HG02943 (cell line): ENCODE measurements around the gene SMLR1.

Experiments
- ATAC-seq: cut with Tn5 transposase; IDR thresholded peaks from one replicate; pipeline ENCODE4 v1.9.1; 2021; ENCODE audit warnings: mild to moderate bottlenecking, low read depth, moderate library complexity; ENCODE audit not compliant: unreplicated experiment

The SMLR1 gene

DNA sequence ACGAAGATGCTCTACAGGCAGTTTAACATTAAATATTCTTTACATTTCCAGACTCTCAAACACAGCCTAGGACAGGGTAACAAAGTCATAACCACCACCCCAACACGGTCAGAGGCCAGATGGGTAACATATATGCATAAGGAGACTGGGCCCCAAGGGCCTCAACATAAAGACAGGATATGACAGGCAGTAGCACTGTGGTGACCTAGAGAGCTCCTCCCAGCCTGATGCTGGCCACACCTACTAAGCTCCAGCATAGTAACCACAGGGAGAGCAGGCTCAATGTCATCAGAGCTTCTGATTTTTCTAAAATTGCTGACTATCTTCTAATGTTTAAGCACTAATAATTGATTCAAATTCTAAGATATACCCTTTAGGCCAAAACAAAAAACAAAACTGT lies 21.7 kb downstream of the SMLR1 start:
- peak; percentile 64 for ATAC-seq

DNA sequence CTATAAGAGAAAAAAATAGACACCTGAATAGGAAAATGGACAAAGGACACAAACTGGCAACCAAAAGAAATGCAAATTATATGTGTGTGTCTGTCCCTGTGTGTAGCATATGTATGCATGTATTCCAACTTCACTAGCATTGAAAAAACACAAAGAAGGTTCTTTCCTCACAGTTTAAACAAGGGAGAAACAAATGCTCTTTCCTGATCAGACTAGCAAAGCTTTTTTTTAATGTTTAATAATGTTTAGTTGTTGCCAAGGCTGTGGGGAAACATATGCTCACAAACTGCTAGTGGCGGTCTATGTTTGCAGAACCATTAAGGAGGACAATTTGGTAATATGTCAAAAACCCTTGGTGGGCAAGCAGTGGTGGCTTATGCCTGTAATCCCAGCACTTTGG lies 22.4 kb downstream of the SMLR1 start:
- no peak for ATAC-seq

DNA sequence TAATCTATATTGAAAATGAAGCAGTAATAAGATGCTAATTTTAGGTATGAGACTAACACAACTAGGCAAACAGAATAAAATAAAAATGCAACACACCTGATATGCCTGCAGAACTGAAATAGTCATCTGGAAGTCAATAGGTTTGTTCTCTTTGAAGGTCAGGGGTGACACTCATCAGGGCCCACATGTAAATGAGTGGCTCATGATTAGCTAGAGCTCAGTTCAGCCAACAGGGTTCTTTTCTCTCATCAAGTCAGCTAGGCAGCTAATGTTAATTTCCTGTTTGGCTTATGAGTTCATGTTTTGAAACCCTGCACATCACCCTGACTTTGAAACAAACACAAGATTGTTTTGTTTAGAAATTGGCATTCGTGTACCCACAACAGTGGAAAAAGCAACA lies 23.8 kb downstream of the SMLR1 start:
- ATAC-seq: no peak

DNA sequence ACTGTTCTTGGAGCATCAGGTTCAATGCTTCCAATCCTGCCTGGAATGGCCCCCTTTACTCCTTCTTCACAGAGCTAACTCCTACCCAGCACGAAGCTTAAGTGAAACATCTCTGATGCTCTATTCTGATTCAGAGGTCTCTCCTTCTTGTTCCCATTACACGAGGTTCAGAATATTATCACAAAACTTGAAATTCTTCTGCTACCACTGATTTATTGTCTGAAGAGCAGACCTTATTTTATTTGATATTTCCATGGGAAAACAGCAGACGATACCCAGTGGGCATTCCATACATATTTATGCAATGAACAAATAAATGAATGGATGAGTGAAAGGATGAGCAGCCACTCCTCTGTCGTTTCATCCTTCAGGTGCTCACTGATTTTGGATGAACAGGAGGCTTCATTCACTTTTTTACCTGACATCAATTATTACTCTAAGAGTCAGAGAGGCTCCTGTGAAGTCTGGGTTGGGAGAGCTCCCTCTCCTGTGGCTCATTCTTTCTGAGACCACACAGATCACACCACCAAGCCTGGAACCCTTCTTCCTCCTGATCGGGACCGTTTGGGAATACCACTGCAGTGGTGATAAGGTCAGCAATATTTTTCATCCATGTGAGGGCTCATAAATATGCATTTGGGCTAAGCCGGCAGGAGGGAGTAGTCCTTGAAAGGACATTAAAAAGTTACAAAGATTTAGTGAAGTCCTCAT lies 25.8 kb downstream of the SMLR1 start:
- ATAC-seq: no peak

DNA sequence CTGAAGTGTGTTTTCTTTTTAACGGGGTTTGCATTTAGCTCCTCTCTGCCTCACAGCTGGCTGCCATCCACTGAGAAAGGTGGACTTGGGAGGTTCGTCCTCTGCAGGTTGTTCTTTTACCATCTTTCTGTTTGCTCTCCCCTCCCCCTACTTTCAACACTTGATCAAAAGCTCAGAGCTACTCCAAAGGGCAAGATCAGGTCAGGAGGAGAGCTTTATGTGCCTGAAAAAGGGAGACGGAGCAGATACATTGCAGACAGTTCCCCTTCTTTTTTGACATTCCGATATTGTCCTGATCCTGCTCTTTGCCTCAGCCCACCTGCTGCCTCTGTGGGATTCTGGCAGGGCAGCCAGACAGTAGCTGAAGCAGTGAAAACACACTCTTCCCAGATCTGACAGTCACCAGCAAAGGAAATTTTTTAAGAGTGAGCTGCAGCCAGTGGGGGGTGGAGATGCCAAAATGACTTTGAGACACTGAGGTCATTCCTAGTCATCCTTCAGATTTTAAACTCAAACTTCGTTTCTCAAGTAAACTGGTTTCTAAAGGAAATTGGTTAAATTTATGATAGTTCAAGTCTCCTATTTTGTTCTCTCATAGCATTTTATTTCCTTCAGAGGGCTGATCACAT lies 26.5 kb downstream of the SMLR1 start:
- no peak for ATAC-seq

DNA sequence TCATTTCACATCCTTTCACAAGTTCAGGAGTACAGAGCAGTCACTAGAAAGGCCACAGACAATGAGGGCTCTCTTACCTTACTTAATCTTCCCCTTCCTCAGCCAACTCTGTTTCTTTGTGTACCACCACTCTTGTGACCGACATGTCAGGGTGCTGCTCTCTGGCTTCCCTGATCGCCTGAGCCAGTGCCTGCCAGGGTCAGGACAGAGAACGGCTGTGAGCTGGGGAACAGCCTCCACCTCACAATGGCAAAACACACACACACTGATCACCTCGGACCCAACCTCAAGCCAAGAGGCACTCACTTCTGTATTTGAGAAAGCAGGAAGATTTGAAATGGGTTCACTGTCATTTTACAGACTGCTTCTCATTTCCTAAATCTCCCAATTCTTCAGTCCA lies 30.8 kb downstream of the SMLR1 start:
- ATAC-seq: no peak

DNA sequence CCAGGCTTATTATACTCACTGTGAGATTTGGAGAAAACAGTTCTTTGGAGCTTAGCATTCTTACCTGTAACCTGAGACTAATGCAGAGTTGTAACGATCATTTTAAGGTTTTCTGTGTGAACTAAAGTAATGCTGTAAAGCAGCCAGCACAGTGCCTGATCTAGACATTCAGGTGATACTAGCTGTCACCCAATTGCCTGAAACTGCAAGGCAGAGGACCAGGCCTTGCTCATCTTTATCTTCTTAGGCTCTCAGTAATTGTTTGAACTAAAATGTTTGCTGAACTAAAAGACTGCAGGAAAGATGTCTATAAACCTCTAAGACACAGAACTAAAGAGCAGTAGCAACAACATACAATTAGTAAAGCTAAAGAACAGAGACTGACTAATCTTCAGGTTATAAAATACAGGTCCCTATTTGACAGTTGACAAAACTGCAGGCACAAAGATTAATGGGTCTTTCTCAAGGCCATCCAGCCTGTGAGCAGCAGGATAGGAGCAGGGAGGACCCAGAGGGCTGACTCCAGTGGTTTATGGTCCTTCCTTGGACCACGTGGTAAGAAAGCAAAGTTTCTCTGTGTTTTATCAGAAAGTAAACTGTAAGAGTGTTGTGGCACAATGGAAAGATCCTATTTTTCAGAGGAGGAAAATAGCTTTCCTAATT lies 31.4 kb downstream of the SMLR1 start:
- no peak for ATAC-seq

DNA sequence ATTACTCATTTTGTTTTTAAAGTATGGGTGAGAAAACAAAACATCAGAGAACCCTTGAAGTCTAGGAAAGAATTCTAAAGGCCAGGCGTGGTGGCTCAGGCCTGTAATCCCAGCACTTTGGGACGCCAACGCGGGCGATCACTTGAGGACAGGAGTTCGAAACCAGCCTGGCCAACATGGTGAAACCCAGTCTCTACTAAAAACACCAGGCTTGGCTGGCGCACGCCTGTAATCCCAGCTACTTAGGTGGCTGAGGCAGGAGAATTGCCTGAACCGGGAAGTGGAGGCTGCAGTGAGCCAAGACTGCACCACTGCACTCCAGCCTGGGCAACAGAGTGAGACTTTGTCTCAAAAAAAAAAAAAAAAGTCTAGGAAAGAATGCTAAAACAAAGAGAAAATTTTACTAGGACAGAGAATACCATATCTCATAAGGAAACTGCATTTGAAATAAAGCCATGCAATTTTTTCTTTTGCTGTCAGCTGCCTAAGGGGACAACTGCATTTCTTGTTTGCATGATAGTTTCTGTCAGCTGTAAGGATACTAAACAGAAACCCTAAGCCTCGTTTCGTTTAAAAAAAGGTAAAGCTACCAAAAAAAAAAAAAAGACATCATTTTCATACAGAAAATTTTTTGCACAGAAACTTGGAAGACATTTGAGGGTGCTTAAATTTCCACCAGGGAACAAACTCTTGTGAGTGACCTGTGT lies 32.1 kb downstream of the SMLR1 start:
- no peak for ATAC-seq

DNA sequence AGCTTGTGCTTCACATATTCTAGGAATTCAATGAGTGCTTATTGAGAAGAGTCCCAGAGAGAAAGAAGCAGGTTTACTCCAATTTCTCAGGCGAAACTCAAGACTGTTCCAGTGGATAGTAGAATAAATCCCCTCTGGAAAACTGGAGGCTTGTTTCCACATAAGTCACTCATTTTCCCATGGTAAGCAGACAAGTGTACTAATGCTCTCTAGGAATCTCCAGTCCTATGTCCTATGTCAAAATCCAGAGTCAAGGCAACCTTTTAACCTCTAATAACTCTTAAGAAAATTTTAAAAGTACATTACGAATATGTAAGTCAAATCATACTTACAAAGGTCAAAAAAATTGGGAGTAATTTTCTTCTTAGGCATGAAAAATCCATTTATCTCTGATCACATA lies 35.2 kb downstream of the SMLR1 start:
- no peak for ATAC-seq

DNA sequence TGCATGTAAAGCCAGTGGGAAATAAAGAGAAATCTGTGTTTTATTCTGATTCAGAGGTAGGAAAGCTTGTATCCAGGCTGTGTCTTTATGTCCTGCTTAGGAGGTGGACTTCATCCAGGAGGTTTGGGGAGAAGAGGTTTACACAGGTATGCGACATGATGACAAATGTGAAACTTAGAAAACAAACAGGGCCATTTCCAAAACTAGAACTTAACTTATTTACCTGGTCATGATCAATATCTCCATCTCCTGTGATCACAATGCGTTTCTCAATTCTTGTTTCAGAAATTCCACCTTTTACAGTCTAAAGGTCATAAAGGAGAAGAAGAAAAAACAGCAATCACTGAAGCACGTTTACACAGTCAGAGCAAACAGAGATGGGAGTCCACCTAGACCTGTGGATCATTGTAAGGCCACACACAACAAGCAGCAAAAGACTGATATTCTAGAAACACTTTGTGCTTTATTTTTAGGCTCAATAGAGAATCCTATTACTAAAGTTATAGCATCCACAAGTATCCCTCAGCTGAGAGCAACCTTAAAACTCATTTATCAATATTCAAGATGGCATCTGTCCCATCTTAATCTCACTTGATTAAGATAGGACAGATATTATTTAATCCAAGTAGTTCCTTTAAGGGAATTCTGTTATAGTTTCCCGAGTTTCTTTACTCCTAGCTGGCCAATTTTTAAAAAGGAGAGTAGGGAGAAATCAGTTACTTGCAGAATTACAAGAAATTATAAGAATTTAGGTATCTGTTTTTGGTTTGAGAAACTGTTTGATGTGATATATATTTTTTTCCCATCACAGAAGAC lies 36.4 kb downstream of the SMLR1 start:
- no peak for ATAC-seq

DNA sequence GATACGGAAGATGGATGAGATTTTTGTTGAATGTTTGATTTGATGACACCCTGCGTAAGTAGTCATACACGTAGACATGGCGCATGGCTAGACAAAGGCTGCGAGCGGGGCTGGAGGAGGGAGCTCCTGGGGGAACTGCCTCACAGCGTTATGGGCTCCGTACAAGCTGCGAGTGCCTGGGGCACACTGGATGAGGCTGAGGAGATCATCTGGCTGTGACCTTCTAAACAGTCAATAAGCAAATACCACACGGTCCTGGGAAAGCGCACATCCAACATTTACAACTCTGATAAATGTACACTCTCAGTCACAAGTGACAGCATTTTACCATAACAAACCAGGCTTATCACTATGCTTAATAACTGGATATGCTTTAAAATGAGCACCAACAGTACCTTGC lies 37.1 kb downstream of the SMLR1 start:
- ATAC-seq: no peak

DNA sequence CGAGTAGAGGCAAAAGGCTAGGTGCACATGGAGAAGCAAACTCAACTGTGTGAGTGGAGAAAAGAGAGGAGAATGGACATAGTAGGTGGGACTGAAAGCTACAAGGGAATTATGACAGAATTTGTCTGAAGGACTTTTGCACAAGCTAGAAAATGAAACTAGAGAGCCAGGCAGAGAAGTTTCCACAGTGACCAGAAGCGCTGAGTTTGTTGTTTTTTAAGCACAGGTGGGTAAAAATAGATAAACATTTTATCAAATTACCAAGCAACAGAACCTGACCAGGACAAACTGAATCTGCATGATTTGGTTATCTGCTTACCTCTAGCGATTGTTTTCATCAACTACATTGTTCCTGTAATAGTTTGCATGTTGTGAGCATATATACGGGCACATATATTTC lies 38.6 kb downstream of the SMLR1 start:
- ATAC-seq: no peak

DNA sequence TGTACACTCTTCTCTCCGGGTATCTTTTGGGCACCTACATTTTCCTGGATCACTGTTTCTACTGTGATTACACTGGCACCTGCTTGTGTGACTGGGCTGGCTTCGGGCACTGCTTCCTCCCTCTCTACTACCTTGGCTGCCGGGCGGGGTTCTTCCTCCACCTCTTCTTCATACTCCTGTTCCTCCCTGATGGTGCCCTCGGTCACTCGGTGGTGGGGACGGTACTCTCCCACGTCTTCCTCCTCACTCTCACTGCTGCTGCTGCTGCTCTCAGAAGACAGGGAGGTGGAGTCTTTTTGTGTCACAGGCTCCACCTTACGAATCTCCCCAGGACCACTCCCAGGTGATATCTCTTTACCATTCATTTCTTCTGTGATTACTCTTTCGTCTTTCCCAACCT lies 42.5 kb downstream of the SMLR1 start:
- ATAC-seq: no peak

DNA sequence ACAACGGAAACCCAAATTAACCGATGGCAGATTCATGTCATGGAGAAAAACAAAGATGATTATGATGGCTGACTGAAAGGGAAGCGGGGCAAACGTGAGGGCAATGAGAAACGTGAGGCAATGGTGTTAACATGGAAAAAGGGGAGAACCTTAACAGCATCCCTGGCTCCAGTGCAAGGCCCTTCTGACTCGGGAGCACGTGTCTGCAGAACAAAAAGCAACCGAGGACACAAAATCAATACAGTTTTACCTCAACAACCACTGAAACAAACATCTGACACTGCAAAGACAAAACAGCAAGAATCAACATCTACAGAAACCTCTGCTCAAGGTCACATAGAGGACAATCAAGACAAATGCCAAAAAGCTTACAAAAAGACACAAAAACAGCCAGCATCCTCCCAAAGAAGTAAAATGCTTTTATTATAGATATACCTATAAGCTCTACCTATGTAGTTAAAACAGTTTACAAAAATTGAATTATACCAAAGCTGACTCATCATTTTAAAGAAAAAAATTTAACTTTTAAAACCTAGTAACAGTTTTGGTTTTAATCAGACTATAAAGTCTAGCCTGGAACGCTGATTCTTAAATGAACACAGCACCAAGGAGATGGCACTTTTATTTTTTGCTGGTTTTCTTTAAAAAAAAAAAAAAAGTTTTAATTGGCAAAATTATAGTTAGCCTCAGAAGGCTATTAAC lies 43.1 kb downstream of the SMLR1 start:
- no peak for ATAC-seq

DNA sequence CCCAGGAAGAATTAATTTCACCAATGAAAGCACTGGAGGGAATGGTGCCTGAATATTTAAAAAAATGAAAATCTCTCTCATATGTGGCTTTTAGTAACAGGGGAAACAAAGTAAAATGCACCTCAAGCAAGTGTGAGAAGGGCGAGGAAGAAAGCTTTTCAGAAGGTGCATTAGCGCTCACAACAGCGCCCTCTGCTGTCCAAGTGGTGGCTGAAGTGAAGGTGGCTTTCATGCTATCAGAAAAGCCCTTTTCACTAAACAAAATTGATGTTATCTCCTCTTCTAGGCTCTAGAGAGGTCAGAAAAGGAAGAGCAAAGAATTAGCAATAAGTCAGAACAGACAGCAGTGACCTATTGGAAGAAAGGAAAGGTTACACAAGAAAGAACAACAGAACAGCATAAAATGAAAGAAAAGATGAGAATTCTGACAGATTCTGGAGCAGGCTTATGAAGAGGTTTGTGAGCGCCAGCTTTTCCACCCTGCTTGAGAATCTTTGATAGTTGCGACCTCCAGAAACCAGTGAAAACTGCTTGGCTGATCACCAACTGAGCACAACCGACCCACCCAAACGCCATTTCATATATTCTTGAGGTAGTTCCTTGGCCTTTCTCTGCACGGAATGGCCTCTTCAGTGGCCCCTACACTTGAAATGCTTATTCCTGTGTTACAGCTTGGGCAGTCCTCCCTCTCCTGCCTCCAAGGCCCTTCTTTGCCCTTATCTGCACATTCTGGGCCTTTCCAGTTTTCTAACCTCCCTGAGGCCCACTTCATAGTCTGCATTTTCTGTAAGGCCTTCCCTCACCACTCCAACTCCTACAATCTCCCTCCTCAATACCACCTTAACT lies 45.3 kb downstream of the SMLR1 start:
- ATAC-seq: no peak

DNA sequence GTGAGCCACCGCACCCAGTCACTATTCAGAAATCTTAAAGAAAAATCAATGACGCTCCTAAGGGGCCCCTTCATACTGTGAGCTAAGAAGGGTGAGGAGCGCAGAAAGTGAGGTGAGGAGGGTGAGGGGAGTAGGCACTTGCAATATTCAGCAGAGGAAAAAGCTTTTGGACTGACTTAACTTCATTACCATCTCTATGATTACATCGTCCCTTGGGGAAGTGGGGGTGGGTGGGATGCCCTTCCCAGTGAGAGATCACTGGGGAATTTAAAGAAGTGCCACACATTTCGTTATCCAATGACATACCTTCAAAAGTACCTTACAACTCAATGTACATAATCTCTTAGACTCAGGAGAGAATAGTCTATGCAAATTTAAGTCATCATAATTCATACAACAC lies 46.5 kb downstream of the SMLR1 start:
- ATAC-seq: no peak

DNA sequence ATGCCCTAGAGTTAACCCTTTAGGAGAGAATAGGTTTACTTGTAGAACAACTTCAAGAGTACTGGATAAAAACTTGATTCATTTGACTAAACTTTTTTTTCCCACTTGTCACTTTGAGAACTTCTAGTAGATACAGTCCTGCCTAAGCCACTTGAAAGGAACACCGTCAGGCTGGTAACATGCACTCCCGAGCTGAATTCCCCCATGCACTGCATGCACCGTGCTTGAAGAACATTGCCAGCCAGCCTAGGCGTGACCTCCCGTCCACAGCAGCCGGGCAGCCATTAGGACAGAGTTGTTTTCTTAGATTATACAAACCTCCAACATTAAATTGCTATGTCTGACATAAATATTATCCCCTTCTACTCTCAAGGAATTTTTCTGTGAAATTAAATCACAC lies 52.6 kb downstream of the SMLR1 start:
- ATAC-seq: no peak

DNA sequence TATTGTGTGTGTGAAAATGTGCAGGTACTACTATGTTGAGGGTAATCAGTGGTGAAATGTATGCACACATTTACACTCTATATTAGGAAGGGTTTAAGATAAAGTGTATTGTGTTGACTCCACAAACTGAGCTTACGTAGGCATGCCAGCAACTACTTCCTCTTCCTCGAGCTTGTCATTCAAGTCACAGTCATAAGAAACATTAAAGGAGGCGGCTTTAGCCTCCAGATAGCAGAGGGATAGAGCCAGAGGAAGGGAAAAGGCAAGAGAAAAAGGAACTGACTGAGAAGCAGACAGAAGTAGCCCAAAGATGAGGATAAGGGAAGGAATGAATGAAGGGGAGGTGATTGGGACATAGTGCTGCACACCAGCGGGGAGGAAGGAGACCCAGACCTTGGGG lies 55.2 kb downstream of the SMLR1 start:
- no peak for ATAC-seq
